ENCODE measurements around the gene GNB1L.

GNB1L gene

DNA sequence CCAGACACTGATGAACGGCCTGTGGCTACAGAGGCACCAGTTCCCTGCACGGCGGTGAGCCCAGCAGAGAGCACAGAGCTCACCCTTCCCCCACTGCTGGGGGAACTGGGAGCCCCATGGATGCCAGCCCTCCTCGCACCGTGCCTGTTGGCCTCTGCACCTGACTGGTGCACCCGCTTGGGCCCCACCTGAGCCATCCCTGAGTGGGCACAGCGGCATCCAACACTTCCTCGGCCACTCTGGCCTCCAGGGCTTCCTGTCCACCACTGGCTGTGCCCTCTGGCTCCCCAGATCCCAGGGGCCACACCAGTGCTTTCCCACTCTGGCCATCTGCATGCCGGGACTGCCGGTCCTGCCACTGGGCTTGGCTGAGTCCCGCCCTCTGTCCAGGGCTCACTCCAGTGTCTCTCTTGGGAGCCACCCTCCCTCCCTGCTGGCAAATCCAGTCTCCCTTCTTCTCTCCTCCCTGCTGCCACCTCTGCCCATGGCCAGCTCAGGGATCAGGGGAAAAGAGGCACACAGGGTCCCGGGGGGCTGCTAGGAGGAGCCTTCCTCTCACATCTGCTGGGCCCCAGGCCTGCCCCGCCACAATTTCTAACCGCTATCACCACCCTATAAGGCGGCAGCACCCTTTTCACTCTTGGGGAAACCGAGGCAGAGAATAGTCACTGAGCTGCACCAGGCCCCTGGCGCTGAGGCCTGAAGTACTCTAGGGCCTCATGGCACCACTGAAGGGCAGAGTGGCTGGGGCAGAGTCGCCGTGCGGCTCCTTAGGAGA is 33.0 kb downstream of the GNB1L start:
- FAIRE-seq = no peak

DNA sequence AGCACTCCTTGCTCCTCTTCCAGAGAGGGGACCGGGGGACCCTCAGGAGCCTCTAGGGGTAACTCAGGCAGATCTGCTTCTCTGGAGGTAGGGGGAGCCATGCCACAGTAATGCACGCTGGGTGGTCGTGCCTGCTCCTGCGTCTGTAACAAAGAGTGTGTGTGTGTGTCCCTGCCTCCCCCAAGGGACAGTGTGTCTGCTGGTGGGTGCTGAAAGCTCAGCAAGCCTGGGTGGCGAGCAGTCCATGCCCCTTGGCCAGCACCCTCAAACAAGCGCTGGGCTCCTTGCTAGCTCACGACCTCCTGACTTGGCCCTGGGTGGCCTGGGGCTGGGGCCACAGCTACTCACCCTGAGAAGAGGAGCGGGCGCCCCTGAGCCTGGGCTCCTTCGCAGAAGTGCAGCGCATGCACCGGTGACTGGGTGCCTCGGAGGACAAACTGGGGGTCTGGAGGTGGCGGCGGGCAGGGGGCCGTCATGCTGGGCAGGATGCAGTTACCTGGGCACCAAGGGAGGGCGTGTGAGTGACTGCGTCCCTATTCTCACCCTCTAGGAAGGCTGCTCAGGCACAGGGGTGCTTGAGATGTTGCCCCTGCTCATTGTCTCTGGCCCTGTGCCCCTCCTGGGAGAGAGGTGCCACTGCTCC is 33.7 kb downstream of the GNB1L start:
- no peak for FAIRE-seq

DNA sequence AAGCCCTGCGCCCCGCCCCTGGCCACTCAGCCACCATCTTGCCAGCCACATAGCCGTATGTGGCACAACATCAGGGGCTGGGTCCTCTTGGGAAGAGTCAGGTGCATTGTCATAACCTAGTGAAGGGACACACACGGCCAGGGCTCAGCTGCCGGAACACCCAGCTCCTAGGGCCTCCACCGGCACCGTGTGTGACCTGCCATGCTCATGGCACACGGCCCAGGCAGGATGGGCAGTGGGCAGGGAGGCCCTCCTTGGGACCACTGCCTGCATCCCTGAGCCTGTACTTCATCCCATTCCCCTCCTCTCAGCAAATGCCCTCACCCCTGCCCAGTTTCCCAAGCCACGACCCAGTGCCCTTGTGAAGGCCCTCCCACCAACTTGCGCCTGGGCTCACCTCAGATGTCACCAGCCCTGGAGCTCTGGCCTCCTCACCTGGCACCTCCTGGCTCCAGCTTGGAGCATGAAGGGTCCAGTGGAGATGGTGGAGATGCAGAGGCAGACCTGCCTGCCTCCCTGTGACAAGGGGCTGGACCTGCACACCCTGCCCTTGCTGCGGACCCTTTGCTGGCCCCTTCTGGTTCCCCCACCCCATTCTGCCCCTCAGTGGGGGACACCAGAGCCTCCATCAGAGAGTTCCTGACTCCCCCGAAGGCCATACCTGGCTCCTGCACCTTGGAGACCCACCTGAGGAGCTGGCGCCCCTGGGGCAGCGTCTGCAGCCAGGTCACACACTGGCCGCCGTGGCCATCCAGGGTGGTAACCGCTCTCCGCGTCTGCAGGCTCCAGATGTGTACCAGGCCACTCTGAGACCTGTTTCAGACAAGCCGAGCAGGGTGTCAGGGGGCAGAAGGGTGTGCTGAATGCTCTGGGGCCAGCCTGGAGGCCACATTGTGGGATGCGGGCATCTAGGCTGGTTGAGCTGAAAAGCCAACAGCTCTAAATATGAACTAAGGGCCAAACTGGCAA is 34.5 kb downstream of the GNB1L start:
- FAIRE-seq = no peak

DNA sequence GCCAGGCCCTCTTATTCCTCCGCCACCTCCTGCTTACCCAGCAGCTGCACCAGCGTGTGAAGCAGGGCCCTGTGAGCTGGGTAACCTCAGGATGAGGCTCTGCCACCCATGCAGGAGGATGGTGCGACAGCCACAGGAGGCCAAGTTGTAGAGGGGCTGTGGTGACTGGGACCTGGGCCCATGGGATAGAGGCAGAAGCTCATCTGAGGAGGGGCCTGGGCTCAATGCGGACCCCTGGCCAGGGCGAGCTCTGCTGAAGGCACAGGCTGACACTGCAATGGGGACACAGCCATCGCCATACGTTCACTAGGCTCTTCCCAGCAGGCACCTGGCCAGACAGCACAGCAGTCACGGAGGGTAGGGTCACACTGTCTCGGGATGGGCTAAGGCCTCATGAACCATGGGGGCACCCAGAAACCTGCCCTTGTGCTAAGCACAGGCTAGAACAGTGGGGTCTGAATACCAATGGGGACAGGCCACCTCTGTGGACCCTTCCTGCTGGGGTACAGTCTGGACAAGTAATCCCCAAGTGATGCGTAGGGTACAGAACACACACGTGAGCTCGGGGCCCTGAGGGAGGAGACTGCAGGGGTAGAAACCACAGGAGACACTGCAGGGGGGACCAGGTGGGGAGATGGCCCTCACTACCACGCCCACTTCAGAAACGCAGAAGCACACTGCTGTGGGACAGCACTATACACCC is 35.3 kb downstream of the GNB1L start:
- no peak for FAIRE-seq

DNA sequence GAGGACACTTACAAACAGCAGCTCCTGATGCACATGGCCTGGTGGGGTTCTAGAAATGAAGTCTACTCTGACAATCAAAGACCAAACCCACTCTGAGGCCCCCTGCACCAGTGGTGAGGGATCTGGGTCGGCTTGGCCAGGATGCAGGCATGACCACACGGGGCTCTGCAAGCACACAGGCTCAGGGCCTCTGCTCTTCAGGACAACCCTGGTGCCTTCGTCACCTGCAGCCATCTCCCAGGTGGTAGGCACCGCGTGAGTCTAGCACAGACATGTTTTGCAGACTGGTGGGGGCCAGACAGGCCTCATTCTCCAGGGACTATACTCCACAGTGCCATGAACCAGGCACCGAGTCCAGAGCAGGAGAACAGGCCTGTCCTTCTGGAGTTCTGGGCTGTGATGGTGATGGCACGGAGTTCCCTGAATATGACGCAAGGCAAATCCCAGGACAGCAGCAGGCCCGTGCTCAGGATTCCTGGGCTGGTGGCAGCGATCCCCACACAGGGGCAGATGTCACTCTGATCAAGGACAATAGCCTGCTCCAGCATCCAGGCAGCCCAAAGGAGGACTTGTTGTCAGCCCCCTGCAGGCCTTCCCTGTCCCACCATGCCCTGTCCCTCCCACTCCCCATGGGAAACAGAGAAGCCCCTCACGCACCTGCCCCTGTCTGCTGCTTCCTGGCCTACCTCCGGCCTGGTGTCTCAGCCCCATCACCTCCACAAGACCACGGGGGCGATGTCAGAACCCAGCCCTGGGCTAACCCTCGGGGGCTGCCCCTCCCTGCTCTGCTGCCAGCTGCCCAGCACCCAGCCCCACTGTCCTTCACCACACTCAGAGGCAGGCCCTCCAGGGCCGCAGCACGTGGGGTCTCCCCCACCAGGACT is 36.1 kb downstream of the GNB1L start:
- no peak for FAIRE-seq

DNA sequence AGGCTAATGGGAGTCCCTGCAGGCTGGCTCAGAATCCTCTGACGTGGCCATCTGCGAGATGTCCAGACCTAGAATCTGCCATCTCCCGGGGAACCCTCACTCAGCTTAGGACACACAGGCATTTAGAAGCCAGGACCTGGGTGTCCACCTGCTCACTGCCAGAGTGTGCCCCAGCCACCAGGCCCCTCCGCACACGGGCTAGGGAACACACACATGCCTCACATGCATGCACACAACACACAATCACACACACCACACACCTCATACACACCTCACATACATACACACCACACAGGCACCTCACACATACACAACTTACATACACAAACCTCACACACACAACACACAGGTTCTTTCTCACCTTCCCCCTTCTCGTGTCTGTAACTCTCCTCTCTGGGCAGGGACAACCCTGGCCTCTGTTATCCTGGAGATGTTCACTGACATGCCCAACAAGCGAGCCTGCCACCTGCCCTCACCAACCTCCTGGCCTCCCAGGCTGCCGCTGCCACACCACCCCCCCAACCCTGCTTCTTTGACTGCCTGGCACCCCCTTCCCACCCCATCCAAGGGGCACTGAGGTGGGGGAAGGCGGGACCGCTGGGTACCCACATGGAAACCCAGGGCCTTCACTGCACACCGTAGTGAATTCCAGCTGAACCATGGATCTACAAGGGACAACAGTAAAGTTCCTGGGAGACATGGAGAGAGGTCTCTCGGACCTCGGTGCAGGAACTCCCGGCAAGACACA is 38.1 kb downstream of the GNB1L start:
- FAIRE-seq = no peak

DNA sequence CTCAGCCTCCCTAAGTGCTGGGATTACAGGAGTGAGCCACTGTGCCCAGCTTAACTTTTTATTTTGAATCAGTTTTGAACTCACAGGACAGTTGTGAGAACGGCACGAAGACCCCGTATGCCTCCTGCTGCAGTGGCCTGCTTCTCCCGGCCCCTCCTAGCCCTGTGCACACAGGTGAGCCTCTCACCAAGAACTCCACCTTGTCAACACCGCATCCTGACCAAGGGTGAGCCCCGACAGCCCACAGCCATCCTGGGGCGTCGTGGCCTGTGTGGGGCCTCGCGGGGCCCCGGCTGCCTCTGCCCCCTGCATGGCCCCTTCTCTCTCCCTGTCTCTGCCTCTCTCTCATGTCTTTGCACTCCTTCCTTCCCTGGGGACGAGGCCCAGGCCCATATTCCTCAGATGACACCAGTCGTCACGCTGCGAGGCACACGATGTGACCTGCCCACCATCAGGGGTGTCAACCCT is 38.8 kb downstream of the GNB1L start:
- FAIRE-seq = no peak

DNA sequence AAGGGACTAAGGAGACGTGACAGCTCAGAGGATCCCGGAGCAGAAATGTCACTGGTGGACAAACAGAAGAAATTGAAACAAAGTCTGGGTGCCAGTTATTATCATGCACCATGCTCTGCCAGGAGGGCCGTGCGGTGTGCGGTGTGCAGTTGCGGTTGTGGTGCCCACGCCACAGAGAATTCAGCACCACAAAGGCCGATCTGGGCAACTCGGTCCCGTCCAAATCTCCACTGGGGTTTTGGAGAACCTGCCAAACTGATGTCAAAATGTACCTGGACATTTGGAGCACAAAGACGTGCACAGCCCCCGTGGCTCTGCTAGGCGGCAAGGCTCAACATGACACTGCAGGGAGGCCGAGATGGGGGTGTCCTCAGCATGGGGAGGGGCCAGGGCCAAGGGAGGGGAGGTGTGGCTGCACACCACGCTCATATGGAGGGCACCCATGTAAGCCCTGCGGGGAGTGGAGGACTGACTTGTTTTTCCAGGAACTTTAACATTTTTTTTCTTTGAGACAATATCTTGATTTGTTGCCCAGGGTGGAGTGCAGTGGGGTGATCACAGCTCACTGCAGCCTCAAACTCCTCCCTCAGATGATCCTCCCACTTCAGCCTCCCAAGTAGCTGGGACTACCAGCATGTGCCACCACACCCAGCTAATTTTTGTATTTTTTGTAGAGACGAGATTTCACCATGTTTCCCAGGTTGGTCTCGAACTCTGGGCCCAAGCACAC is 39.4 kb downstream of the GNB1L start:
- FAIRE-seq = no peak

DNA sequence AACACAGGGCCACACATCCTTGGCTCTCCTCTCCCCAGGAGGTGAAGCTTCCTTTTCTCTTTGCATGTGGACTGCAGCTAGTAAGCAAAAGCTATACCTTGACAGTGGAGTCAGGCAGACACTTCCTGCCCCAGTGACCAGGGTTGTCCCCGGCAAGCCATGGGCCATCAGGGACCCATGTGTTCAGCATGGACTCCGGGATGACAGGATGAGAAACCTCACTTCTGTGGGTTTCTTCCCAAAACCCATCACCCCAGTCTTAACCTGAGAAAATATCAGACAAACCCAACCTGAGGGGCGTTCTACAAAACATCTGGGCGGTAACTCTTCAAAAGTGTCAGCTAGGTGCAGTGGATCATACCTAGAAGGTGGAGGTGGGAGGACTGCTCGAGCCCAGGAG is 40.2 kb downstream of the GNB1L start:
- FAIRE-seq = no peak

DNA sequence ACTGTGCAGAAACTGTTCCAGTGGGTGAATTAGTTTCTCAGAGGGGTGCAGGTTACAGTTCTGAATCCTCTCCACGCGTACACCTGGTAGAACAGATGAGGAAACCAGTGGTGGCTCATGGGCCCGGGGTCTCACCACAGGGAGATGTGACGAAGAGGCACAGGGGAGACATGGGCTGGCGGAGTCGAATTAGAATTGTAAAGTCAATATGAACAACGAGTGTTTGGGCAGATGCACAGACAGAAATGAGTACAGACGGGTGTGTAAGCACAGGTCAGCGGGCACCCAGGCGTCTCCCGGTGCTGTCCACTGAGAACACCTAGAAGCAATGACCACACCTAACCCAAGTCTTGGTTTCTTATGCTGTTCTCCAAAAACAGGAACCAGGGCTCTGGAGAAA is 41.8 kb downstream of the GNB1L start:
- no peak for FAIRE-seq

DNA sequence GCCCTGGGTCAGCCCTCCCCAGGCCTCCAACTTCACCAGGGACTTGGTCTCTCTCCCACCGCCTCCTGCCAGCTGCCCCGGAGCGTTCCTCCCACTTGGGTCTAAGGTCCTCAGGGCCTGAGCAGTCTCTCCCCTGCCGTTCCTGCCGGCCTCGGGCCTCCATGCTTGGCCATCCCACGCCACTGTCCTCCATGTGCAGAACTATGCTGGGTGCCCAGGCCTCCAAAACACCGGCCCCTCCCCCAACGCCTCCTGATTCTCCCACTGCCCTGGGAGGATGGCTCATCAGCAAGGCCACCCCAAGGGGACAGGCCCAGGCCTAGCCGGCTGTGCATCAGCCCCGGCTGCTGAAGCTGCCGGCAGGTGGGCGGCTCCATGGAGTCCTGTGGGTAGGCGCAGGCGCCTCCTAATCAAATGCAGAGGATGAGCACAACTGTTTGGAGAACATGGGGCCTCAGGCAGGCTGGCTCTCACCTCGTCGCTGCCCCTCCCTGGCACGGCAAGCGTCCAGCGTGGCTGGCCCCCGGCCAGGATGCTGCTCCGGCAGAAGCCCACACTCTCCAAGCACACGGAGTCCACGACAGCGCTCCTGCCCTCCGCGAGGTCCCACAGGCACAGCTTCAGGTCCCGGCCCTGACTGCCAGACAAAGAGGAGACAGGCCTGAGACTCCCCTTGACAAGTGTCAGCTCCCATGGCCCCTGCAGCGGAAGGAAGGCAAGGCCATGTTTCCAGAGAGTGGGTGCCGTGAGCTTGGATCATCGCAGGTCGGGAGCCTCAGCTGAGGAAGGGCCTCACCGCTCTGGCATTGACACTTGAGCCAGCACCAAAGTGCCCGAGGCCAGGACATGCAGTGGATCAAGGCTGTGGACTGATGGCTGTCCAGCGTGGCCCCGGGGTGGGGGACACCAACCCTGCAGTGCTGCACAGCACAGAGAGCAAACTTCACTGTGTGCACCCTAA is 42.6 kb downstream of the GNB1L start:
- no peak for FAIRE-seq

DNA sequence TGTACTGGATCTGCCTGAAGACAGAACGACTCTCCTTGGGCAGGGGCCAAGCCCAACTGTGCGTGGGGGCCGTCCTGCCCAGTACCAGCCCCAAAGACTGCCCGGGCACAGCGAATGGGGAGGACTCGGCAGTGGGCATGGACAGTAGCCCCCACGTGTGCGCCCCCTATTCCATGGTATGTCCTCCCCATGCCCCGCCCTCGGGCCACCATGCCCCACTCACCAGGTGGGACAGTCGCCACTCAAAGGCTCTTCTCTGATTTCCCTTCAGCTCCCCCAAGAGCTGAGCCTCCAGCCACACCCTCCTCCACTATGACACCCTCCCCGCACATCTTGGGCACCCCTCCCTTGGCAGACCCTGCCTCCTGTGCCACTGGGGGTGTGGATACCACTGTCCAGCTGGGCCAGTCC is 43.5 kb downstream of the GNB1L start:
- FAIRE-seq = no peak

DNA sequence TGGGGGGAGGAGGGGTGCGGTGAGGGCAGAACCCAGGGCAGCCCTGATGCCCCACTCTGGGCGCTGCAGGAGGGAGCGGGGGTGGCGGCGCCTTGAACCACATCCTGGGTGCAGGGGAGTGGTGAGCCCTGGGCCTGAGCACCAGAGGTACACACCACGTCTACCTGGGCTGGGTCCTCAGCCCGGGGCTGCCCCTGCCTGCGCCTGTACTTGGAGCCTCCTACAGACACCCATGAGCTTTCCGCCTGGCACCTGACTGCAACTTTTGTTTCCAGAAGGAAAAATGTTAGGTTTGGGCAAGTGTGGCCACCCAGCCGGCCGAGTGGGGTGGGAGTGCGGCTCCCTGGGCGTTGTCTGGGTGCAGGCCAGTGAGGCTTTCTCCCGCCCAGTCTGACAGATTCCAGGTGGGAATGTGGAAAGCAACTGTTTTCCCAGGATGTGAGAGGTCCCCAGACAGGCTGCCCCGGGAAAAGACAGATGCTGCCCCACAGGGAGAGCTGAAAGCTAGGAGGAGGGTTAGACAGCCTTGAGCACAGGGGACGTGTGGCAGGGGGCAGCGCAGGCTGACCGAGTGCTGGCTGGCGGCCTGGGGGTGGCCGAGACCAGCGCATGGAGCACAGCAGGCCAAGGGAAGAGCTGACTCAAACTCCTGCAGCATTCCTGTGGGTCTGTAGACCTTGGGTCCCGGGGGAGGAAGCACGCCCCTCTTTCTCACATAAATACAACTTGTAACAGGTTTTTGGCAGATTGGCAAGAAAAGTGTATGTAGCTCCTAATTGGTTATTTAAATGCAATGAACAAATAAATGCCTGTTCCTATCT is 44.1 kb downstream of the GNB1L start:
- no peak for FAIRE-seq

DNA sequence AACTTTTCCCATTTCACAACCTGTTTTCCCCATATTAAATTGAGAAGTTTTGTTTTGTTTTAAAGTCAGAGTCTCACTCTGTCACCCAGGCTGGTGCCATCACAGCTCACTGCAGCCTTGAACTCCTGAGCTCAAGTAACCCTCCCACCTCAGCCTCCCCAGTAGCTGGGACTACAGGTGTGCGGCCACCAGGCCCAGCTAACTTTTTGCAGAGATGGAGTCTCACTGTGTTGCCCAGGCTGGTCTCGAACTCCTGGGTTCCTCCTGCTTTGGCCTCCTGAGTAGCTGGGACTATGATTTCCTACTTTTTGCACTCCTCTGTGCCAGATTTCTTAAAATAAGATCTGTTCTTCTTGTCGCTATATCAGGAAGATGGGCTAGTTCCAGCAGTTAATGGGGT is 44.9 kb downstream of the GNB1L start:
- no peak for FAIRE-seq

DNA sequence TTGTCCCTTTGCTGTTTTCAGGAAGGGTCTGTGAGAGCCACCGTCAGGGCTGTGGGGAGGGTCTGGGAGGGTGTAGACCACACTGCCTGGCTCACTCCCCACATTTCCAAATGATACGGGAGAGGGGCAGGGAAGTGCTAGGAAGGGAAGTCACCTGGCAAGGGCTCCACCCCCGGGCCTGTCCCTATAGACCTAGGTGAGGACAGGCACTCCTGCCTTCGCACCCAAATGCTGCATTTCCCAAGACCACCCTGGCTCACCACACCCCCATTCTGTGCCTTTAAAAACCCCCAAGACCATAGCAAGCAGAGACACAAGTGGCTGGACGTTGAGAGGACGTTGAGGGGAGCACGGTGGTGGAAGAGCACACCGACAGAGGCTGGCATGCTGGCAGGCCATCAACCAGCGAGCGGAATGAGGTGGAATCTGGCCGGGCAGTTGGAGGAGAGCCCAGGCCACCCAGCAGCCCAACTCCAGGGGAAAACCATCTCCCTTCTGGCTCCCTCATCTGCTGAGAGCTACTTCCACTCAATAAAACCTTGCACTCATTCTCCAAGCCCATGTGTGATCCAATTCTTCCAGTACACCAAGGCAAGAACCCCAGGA is 45.7 kb downstream of the GNB1L start:
- FAIRE-seq = no peak

DNA sequence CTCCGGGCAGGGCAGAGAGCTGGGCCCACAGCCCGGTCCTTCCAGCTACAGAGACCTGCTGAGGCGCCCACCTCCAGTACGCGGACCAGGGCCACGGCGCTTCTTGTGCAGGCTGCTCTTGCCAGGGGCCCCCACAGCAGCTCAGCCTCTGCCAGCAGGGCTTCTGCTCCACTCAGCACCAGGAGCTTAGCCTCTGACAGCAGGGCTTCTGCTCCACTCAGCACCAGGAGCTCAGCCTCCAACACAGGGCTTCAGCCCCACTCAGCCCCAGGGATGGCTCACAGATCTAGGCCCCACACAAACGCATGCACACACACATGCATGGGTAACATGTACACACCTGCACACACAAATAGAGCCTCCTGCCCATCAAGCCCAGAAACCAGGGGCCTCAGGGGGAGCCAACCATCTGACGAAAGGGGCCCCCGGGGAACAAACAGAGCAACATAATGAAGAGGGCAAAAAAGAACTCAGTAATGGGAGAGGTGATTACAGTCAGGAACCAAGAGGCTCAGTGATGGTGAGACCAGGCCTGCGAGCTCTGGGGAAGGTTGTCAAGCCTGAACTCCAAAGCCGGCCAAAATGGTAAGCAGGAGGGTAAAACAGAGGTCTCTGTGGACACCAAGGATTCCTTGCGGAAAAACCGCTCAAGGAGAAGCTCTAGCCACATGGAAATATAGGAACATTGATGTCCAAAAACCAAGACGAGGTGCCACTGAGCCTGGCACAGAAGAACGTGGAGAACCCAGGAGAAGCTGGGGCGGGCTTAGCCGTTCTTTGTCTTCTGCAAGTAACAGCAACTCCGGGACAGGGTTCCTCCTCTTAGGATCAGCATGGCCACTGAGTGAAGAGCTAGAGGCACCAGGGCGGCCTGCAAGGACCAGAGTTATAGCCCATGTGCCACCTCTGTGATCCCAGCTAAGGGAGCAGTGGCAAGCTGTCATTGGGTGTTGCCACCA is 46.5 kb downstream of the GNB1L start:
- FAIRE-seq = no peak

Data from islet of Langerhans (tissue), 1 donor.